ENCODE data around the gene NMD3. TPM values are rescaled to one million over a fixed set of nuclear protein-coding genes. Genes with fewer than 3 reads are reported as not detected.

NMD3 gene
- polyA plus RNA-seq, 1 donor = 33.2 TPM

- DNase-seq = no peak
These were observed 63.9 kb downstream of the NMD3 start for GRCh38 chr3:161284989-161285388.

- no peak for DNase-seq
These were observed 68.1 kb downstream of the NMD3 start for GRCh38 chr3:161289174-161289573.

DNA sequence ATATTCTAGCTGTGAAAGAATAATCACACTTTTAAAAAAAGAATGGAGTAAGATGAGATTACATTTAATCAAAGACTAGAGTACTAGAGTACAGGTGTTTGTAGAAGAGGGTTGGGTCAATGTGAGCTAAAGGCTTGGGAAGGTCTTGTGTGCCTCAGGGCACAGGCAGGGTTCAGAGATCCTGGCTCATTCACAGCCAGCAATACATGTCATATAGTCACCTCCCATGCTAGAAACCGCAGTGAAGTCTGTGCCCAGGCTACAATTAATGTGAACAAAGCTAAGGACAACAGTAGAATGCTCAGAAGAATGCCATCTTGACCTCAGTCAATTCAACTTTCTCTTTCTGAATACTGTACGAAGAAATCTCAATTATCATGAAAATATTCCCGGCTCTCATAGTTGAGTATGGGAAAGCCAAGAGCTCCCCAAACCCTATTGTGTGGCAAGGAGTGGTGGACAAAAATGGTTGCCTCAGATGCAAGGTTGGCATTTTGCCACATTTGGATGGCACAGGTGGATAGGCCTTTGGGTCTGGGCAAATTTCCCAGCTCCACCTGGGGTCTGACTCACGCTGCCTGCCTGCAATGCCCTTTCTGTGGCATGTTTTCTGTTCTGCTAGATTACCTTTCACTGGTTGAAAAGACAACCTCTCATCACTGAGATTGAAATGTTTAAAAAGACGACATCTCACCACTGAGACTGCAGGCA lies 70.2 kb downstream of the NMD3 start:
- DNase-seq = no peak

DNA sequence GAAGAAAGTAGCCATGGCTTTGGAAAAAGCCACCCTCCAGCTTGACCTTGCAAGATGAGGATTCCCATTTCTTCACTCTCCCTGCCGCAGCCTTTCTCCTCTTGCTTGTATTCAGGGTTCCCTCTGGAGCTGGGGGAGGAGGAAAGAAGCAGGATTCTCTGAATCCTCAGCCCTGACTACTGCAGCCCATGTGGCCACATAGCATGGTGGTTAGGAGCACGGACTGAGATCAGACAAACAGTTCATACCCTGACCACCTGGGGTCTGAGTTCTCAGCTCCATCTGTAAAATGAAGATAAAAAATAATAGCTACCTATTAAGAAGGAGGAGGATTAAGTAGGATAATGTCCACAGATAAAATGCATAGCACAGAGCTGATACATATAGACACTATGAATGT lies 72.3 kb downstream of the NMD3 start:
- no peak for DNase-seq

GRCh38 chr3:161295325-161295724 lies 74.2 kb downstream of the NMD3 start:
- DNase-seq = no peak

DNA sequence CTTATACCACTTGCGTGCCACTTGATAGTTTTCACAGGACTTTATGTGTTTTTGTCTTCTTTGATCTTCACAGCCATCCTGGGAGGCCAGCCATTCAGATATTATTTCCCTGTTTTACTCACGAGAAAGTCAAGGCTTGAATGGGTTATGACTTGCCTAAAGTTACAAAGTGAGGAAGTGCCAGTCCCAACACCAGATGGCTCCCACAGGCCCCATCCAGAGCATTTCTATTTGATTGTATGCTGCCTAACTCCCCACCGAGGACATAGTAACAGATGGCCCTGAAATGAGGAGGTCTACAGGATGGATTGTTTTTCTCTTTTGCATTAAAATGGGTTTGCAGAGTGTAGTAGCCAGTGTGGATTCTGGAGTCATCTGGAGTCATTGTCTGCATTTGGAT lies 75.7 kb downstream of the NMD3 start:
- no peak for DNase-seq

Other genes starting within 250 kb of the NMD3 start
- 18.2 TPM for gene B3GALNT1, start 116.0 kb upstream of the NMD3 start, polyA plus RNA-seq (ENCODE audit: insufficient read length)
- 1.6 TPM for gene SPTSSB, start 150.2 kb downstream of the NMD3 start, polyA plus RNA-seq (ENCODE audit: insufficient read length)

Measured in hindlimb muscle (tissue), 1 donor.